Lung (tissue), 12 donors: Measurements from ENCODE around the gene PYCARD. TPM values are rescaled to one million over a fixed set of nuclear protein-coding genes. Genes with fewer than 3 reads are reported as not detected.
A peak's percentile ranks its signal among the peaks of the same experiment; 100 is the strongest.
"Not testable (repeated sequence)": the region's sequence is repeated elsewhere in the genome, so short reads cannot be mapped to it uniquely, and the experiment has no call there.

Experiments used
- ATAC-seq: fragments of 200-7000 bp; cut with Tn5 transposase; one replicate; pipeline ENCODE4 v1.9.1; 2020; ENCODE audit warnings: moderate number of reproducible peaks; ENCODE audit not compliant: insufficient read depth, low FRiP score
- DNase-seq, 3 donors: peaks; one replicate each; pipeline ENCODE4 v3.0.0-alpha.2; 2013 to 2017
- H3K27ac ChIP-seq, 2 donors: one replicate each; pipeline ENCODE4 v1.5.1; 2013; ENCODE audit warnings: mild to moderate bottlenecking in 2 of 2, moderate library complexity in 2 of 2, control low read depth in 1 of 2, inconsistent platforms in 1 of 2, low read depth in 1 of 2, low read length in 1 of 2
- H3K27me3 ChIP-seq, 3 donors: one replicate each; pipeline ENCODE4 v1.5.1; 2013; ENCODE audit warnings: low read length in 2 of 3; ENCODE audit not compliant: control insufficient read depth in 3 of 3, insufficient read depth in 3 of 3
- H3K36me3 ChIP-seq, 4 donors: one replicate each; pipeline ENCODE4 v1.5.1; 2013; ENCODE audit warnings: low read length in 4 of 4, mild to moderate bottlenecking in 1 of 4, moderate library complexity in 1 of 4; ENCODE audit not compliant: control insufficient read depth in 4 of 4, insufficient read depth in 4 of 4
- H3K4me1 ChIP-seq, 5 donors: one replicate each; pipeline ENCODE4 v1.5.1; 2013; ENCODE audit warnings: low read length in 5 of 5, mild to moderate bottlenecking in 2 of 5, moderate library complexity in 1 of 5; ENCODE audit not compliant: control insufficient read depth in 5 of 5, insufficient read depth in 5 of 5
- H3K4me3 ChIP-seq: one replicate; pipeline ENCODE4 v1.5.1; 2013; ENCODE audit warnings: mild to moderate bottlenecking, control low read depth, moderate library complexity
- H3K9ac ChIP-seq, 2 donors: one replicate each; pipeline ENCODE4 v1.5.1; 2013; ENCODE audit warnings: low read length in 2 of 2, control low read depth in 1 of 2; ENCODE audit not compliant: insufficient read depth in 1 of 2
- H3K9me3 ChIP-seq, 4 donors: one replicate each; pipeline ENCODE4 v1.5.1; 2013; ENCODE audit warnings: low read length in 3 of 4, mild to moderate bottlenecking in 1 of 4, moderate library complexity in 1 of 4; ENCODE audit not compliant: control insufficient read depth in 4 of 4, insufficient read depth in 3 of 4
- CTCF ChIP-seq: IDR thresholded peaks from 2 replicates; pipeline ENCODE4 v1.5.1; 2012; ENCODE audit warnings: mild to moderate bottlenecking; ENCODE audit errors: control extremely low read depth, extremely low read depth
- WGBS, 2 donors: extraction: QIAGEN DNeasy Blood & Tissue Kit; methylation state at CpG; one replicate each; pipeline ENCODE4 v1.1.7; 2013; 5-methylcytosine and 5-hydroxymethylcytosine counted together
- polyA plus RNA-seq, 2 donors: library from polyadenylated mRNA; stranded (reverse); fragments of 200-250 nt; gene quantifications; one replicate each; pipeline ENCODE4 v1.2.1, GENCODE V29; 2013
- total RNA-seq, 2 donors: library from RNA; depleted of rRNA in 1 of 2; stranded (reverse); fragments of >200 nt in 1 of 2; gene quantifications; one replicate each; pipeline ENCODE4 v1.2.1, GENCODE V29; 2014 to 2021
- donor health status: control.
- donor health status: control.
- donor health status: Bipolar disorder and iron deficiency.
- donor health status: healthy.
- donor health status: DM: yes; HTN: yes; CAD: no.

Gene PYCARD
- total and polyA plus RNA-seq, 4 donors = 24.1 to 119 (median 70.1) TPM

GRCh38 chr16:31204871-31205666 is 2.5 kb upstream of the PYCARD start:
- Histone ChIP-seq H3K9ac (no peak overlapping the region), H3K4me1 (peaks cover 0 to 9% (median 0%) of the 10 kb centered on the region in 5 donors), H3K36me3 (no peaks in the 10 kb centered on the region), H3K4me3 (no peak overlapping the region), H3K27me3 (peaks cover 0 to 19% (median 0%) of the 10 kb centered on the region in 3 donors), H3K9me3 (no peaks in the 10 kb centered on the region), H3K27ac (no peak overlapping the region)
- 80 to 88% methylated on average over 9 of the region's 9 CpGs for WGBS, 2 donors
- ATAC-seq (no peak), DNase-seq (no peak)
- no peak for TF ChIP-seq CTCF

GRCh38 chr16:31201582-31202413 is 762 bp downstream of the PYCARD start:
- Histone ChIP-seq H3K9me3 (no peaks in the 10 kb centered on the region), H3K9ac (peak overlapping the region in 1 of 2 donors; percentile 44), H3K27ac (peak overlapping the region in 1 of 2 donors; percentile 86), H3K4me1 (peaks cover 0 to 10% (median 0%) of the 10 kb centered on the region in 5 donors), H3K4me3 (peak overlapping the region; percentile 79), H3K27me3 (peaks cover 0 to 2% (median 0%) of the 10 kb centered on the region in 3 donors), H3K36me3 (peaks cover 0 to 8% (median 2%) of the 10 kb centered on the region in 4 donors)
- WGBS, 2 donors = 12 to 13% methylated on average over 34 to 35 of the region's 35 CpGs
- ATAC-seq (peak; percentile 73), DNase-seq (peak in 2 of 3 donors; percentile 29 to 40)
- TF ChIP-seq CTCF = no peak

- H3K4me1 ChIP-seq = peaks cover 0 to 10% (median 0%) of the 10 kb centered on the region in 5 donors
- 52 to 54% methylated on average over 8 of the region's 8 CpGs for WGBS, 2 donors
- H3K9ac ChIP-seq = no peak overlapping the region
- H3K27ac ChIP-seq = no peak overlapping the region
- H3K36me3 ChIP-seq = peaks cover 0 to 8% (median 4%) of the 10 kb centered on the region in 4 donors
- no peak overlapping the region for H3K4me3 ChIP-seq
- no peaks in the 10 kb centered on the region for H3K9me3 ChIP-seq
- no peaks in the 10 kb centered on the region for H3K27me3 ChIP-seq
- ATAC-seq (no peak), DNase-seq (no peak)
- no peak for TF ChIP-seq CTCF
Measured at GRCh38 chr16:31200821-31201568, 1.6 kb downstream of the PYCARD start.

GRCh38 chr16:31200111-31200510 is 2.4 kb downstream of the PYCARD start:
- not testable (repeated sequence) for H3K4me3 ChIP-seq, DNase-seq, H3K27ac ChIP-seq, ATAC-seq, H3K9me3 ChIP-seq, H3K9ac ChIP-seq, H3K27me3 ChIP-seq
- 86 to 90% methylated on average over 8 of the region's 8 CpGs for WGBS, 2 donors
- Histone ChIP-seq H3K36me3 (peaks cover 1 to 16% (median 10%) of the 10 kb centered on the region in 4 donors), H3K4me1 (peaks cover 0 to 10% (median 0%) of the 10 kb centered on the region in 5 donors)
